ENCODE measurements around the gene FBL. TPM values are rescaled to one million over a fixed set of nuclear protein-coding genes. Genes with fewer than 3 reads are reported as not detected.

FBL gene
- total RNA-seq, 1 experiment from 2014 or later = 576 TPM

DNA sequence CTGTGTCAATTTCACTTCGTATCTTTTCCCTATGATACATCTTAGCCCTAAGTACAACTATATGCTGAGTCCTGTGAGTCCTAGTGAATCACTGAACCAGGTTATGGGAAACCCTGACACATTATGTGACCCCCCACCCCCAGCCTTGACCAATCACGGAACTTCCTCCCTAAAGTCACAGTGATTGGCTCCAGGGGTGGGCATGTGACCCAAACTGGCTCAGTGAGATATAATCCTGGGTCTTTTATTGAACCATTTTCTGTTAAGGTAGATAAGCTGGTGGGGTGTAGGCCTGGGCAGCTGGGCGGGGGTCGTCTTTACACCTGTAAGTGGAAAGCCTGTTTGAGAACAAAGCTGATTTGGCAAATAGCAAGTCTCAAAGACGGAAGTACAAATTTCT lies 19.8 kb upstream of the FBL start:
- CTCF ChIA-PET = no interaction called here
- H3K4me3 Mint-ChIP-seq = no peak overlapping the region
- no peak overlapping the region for H3K27ac Mint-ChIP-seq
- peaks cover 13% of the 10 kb centered on the region for H3K27me3 Mint-ChIP-seq (ENCODE audit: low read depth)
- no peaks in the 10 kb centered on the region for H3K9me3 Mint-ChIP-seq
- no peak for TF ChIP-seq TCF7 (CRISPR knock-in tag; IDR thresholded peaks at IDR 0.05; ENCODE audit: low read depth)
- TF ChIP-seq, protein P1, sequence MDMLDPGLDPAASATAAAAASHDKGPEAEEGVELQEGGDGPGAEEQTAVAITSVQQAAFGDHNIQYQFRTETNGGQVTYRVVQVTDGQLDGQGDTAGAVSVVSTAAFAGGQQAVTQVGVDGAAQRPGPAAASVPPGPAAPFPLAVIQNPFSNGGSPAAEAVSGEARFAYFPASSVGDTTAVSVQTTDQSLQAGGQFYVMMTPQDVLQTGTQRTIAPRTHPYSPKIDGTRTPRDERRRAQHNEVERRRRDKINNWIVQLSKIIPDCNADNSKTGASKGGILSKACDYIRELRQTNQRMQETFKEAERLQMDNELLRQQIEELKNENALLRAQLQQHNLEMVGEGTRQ (CRISPR knock-in tag; IDR thresholded peaks at IDR 0.05) = peak; percentile 64
- POLR2A ChIA-PET = no interaction called here
- peaks cover 8% of the 10 kb centered on the region for H3K4me1 Mint-ChIP-seq
- H3K36me3 Mint-ChIP-seq = no peaks in the 10 kb centered on the region
- no peak for DNase-seq (ENCODE audit: low spot score)
- ATAC-seq = no peak

DNA sequence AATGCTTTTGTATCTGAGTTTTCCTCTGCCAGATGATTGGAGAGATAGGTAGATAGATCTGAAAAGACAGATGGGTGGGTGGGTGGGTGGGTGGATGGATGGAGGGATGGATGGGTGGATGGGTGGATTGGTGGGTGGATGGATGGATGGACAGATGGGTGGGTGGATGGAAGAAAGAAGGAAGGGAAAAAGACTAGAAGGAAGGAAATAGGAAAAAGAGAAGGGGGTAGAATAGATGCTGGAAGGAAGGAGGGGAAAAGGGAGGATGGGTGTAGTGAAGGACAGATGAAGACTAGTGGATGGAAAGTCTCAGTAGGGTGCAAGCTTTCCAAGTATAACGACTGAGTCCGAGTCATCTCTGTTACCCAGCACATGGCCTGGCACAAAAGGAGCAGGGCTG lies 19.0 kb upstream of the FBL start:
- Mint-ChIP-seq H3K36me3 (no peaks in the 10 kb centered on the region), H3K4me3 (no peak overlapping the region), H3K9me3 (no peaks in the 10 kb centered on the region), H3K27me3 (ENCODE audit: low read depth) (peaks cover 13% of the 10 kb centered on the region), H3K4me1 (peaks cover 5% of the 10 kb centered on the region), H3K27ac (no peak overlapping the region)
- no peak for ATAC-seq
- no peak for TF ChIP-seq FOXP4 (CRISPR knock-in tag; IDR thresholded peaks at IDR 0.05)
- no peak for TF ChIP-seq ZBTB21 (CRISPR knock-in tag; IDR thresholded peaks at IDR 0.05; ENCODE audit: borderline replicate concordance)
- no peak for TF ChIP-seq TEAD4 (CRISPR knock-in tag; IDR thresholded peaks at IDR 0.05)
- no peak for TF ChIP-seq CREB1 (CRISPR knock-in tag; IDR thresholded peaks at IDR 0.05)
- no peak for TF ChIP-seq ZNF416 (CRISPR knock-in tag; IDR thresholded peaks at IDR 0.05)
- TF ChIP-seq, protein P2, sequence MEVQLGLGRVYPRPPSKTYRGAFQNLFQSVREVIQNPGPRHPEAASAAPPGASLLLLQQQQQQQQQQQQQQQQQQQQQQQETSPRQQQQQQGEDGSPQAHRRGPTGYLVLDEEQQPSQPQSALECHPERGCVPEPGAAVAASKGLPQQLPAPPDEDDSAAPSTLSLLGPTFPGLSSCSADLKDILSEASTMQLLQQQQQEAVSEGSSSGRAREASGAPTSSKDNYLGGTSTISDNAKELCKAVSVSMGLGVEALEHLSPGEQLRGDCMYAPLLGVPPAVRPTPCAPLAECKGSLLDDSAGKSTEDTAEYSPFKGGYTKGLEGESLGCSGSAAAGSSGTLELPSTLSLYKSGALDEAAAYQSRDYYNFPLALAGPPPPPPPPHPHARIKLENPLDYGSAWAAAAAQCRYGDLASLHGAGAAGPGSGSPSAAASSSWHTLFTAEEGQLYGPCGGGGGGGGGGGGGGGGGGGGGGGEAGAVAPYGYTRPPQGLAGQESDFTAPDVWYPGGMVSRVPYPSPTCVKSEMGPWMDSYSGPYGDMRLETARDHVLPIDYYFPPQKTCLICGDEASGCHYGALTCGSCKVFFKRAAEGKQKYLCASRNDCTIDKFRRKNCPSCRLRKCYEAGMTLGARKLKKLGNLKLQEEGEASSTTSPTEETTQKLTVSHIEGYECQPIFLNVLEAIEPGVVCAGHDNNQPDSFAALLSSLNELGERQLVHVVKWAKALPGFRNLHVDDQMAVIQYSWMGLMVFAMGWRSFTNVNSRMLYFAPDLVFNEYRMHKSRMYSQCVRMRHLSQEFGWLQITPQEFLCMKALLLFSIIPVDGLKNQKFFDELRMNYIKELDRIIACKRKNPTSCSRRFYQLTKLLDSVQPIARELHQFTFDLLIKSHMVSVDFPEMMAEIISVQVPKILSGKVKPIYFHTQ (CRISPR knock-in tag; IDR thresholded peaks at IDR 0.05) = no peak
- TF ChIP-seq ZNF396 (CRISPR knock-in tag; IDR thresholded peaks at IDR 0.05; ENCODE audit: borderline replicate concordance) = no peak
- no peak for TF ChIP-seq ESRRA (CRISPR knock-in tag; IDR thresholded peaks at IDR 0.05; ENCODE audit: borderline replicate concordance)
- TF ChIP-seq, protein P3, sequence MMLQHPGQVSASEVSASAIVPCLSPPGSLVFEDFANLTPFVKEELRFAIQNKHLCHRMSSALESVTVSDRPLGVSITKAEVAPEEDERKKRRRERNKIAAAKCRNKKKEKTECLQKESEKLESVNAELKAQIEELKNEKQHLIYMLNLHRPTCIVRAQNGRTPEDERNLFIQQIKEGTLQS (CRISPR knock-in tag; conservative IDR thresholded peaks at IDR 0.05) = no peak
- TF ChIP-seq TP53 (CRISPR knock-in tag; IDR thresholded peaks at IDR 0.05) = no peak
- DNase-seq (ENCODE audit: low spot score) = no peak
- ChIA-PET CTCF (no interaction called here), POLR2A (interaction anchor here (0.7 kb wide), 1 partner anchor 1705 kb away, joined by 4 read pairs; no protein-coding TSS in a partner anchor)

DNA sequence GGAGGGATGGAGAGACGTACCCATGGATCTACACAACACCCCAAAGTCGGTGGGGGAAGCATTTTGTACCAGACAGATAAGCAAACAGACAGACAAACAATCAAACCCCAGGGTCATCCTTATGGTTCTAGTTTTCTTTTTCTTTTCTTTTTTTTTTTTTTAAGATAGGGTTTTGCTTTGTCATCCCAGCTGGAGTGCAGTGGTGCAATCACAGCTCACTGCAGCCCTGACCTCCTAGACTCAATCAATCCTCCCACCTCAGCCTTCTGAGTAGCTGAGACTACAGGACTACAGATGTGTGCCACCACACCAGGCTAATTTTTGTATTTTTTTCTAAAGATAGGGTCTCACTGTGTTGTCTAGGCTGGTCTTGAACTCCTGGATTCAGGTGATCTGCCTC lies 17.9 kb upstream of the FBL start:
- H3K9me3 Mint-ChIP-seq = no peaks in the 10 kb centered on the region
- peaks cover 10% of the 10 kb centered on the region for H3K27me3 Mint-ChIP-seq (ENCODE audit: low read depth)
- no peak overlapping the region for H3K27ac Mint-ChIP-seq
- no peaks in the 10 kb centered on the region for H3K4me1 Mint-ChIP-seq
- CTCF ChIA-PET = no interaction called here
- TF ChIP-seq ZNF232 (CRISPR knock-in tag; IDR thresholded peaks at IDR 0.05) = no peak
- no peak for TF ChIP-seq JAZF1 (CRISPR knock-in tag; IDR thresholded peaks at IDR 0.05)
- TF ChIP-seq TEAD4 (CRISPR knock-in tag; IDR thresholded peaks at IDR 0.05) = no peak
- TF ChIP-seq, protein P4, sequence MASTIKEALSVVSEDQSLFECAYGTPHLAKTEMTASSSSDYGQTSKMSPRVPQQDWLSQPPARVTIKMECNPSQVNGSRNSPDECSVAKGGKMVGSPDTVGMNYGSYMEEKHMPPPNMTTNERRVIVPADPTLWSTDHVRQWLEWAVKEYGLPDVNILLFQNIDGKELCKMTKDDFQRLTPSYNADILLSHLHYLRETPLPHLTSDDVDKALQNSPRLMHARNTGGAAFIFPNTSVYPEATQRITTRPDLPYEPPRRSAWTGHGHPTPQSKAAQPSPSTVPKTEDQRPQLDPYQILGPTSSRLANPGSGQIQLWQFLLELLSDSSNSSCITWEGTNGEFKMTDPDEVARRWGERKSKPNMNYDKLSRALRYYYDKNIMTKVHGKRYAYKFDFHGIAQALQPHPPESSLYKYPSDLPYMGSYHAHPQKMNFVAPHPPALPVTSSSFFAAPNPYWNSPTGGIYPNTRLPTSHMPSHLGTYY (CRISPR knock-in tag; IDR thresholded peaks at IDR 0.05) = no peak
- TF ChIP-seq NFATC4 (CRISPR knock-in tag; IDR thresholded peaks at IDR 0.05) = no peak
- TF ChIP-seq FOXP4 (CRISPR knock-in tag; IDR thresholded peaks at IDR 0.05) = no peak
- TF ChIP-seq, protein P5, sequence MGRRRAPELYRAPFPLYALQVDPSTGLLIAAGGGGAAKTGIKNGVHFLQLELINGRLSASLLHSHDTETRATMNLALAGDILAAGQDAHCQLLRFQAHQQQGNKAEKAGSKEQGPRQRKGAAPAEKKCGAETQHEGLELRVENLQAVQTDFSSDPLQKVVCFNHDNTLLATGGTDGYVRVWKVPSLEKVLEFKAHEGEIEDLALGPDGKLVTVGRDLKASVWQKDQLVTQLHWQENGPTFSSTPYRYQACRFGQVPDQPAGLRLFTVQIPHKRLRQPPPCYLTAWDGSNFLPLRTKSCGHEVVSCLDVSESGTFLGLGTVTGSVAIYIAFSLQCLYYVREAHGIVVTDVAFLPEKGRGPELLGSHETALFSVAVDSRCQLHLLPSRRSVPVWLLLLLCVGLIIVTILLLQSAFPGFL (CRISPR knock-in tag; IDR thresholded peaks at IDR 0.05; ENCODE audit: borderline replicate concordance) = no peak
- no peak for TF ChIP-seq NR1H2 (CRISPR knock-in tag; IDR thresholded peaks at IDR 0.05)
- H3K4me3 Mint-ChIP-seq = no peak overlapping the region
- no peak for ATAC-seq
- POLR2A ChIA-PET = interaction anchor here (0.7 kb wide), 1 partner anchor 339 kb away, joined by 4 read pairs; no protein-coding TSS in a partner anchor
- H3K36me3 Mint-ChIP-seq = no peaks in the 10 kb centered on the region
- DNase-seq (ENCODE audit: low spot score) = no peak
